ENCODE measurements around the gene FRYL.

DNA sequence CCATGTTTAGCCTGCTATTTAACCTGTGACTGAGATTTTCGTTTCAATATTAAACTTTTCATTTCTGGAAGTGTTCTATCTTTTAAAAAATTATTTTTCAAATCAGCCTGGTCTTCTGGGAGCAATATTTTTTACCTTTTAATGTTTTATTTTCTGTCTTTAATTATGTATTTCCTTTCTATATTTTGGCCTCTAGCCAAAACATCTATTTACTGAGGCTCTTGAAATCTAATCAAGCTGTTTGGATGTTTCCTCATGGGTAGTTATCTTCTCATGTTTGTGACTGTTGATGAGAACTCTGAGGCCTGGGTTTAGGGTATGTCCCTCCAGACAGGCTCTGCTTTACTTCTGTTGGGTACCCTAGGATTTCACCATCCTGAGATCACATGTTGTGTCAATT is 307.3 kb downstream of the FRYL start:
- no peak for TF ChIP-seq CTCF (IDR thresholded peaks at IDR 0.05; ENCODE audit: low read length)
- TF ChIP-seq EZH2 (IDR thresholded peaks at IDR 0.05; ENCODE audit: borderline replicate concordance, low read length) = no peak

Data from OCI-LY1 (cell line).